CD4-positive, alpha-beta T cell (primary cell): Measurements from ENCODE around the gene SKP1. TPM values are rescaled to one million over a fixed set of nuclear protein-coding genes. Genes with fewer than 3 reads are reported as not detected.
A peak's percentile ranks its signal among the peaks of the same experiment; 100 is the strongest.

Experiments used
- ATAC-seq: fragments of 200-7000 bp; cut with Tn5 transposase; one replicate; pipeline ENCODE4 v1.10.0; 2022; ENCODE audit warnings: mild to moderate bottlenecking; ENCODE audit not compliant: poor library complexity
- CTCF ChIA-PET: fragments of 350-600 bp; sonication (Branson Sonifier 250); formaldehyde crosslinking; loops from one replicate; lab custom pipeline; 2021; ENCODE audit warnings: antibody characterized with exemption, inconsistent platforms; lab: Charles Lee
- POLR2A ChIA-PET: fragments of 350-600 bp; sonication (Branson Sonifier 250); formaldehyde crosslinking; loops from one replicate; lab custom pipeline; 2021; ENCODE audit warnings: antibody characterized with exemption, inconsistent platforms; lab: Charles Lee
- DNase-seq, 14 experiments: peaks; one replicate each; pipeline ENCODE4 v3.0.0-alpha.2; 2013 to 2020; ENCODE audit warnings: mixed read lengths in 2 of 14
- H3K27ac ChIP-seq, 2 donors: one replicate each; pipeline versions ENCODE4 v1.5.1 to v1.7.0; 2013; ENCODE audit warnings: low read length in 2 of 2, low read depth in 1 of 2, mild to moderate bottlenecking in 1 of 2
- H3K27me3 ChIP-seq, 2 experiments: 1 replicate in 1 of 2; 2 replicates in 1 of 2; pipeline versions ENCODE4 v1.6.1 to v1.7.0; 2013; ENCODE audit warnings: low read length in 2 of 2, control low read depth in 1 of 2, mild to moderate bottlenecking in 1 of 2, moderate library complexity in 1 of 2; ENCODE audit not compliant: insufficient read depth in 2 of 2, control insufficient read depth in 1 of 2
- H3K36me3 ChIP-seq: one replicate; pipeline ENCODE4 v1.6.1; 2013; ENCODE audit warnings: low read length, control low read depth; ENCODE audit not compliant: insufficient read depth
- H3K4me1 ChIP-seq: one replicate; pipeline ENCODE4 v1.6.1; 2013; ENCODE audit warnings: low read length, control low read depth; ENCODE audit not compliant: insufficient read depth
- H3K4me3 ChIP-seq: one replicate; pipeline ENCODE4 v1.5.1; 2013; ENCODE audit warnings: mild to moderate bottlenecking, low read length, moderate library complexity
- H3K9me3 ChIP-seq, 2 experiments: 1 replicate in 1 of 2; 2 replicates in 1 of 2; pipeline versions ENCODE4 v1.6.1 to v1.7.0; 2013; ENCODE audit warnings: low read length in 2 of 2, mild to moderate bottlenecking in 2 of 2, control low read depth in 1 of 2, moderate library complexity in 1 of 2; ENCODE audit not compliant: control insufficient read depth in 1 of 2, insufficient read depth in 1 of 2
- H3K27ac Mint-ChIP-seq: one replicate; pipeline ENCODE4 v1.8.0; 2020; ENCODE audit warnings: mixed read lengths
- H3K27me3 Mint-ChIP-seq: one replicate; pipeline ENCODE4 v1.8.0; 2021; ENCODE audit warnings: mixed read lengths
- H3K36me3 Mint-ChIP-seq: one replicate; pipeline ENCODE4 v1.8.0; 2021; ENCODE audit warnings: low read depth, mixed read lengths
- H3K4me1 Mint-ChIP-seq: one replicate; pipeline ENCODE4 v1.8.0; 2021; ENCODE audit warnings: low read depth, mixed read lengths
- H3K4me3 Mint-ChIP-seq: one replicate; pipeline ENCODE4 v1.8.0; 2020; ENCODE audit warnings: mild to moderate bottlenecking, mixed read lengths
- H3K9me3 Mint-ChIP-seq: one replicate; pipeline ENCODE4 v1.8.0; 2020; ENCODE audit warnings: mixed read lengths
- intact Hi-C, 2 experiments: fragments of 100-400 bp; cut with DNase I in 1 of 2; cut with micrococcal nuclease in 1 of 2; formaldehyde crosslinking; loops; one replicate each; pipeline versions ENCODE4 v1.15.1 to v1.9.0; 2023 to 2025; cut with DNase I, micrococcal nuclease
- total RNA-seq, 174 experiments: library from RNA in 2 of 174; stranded (reverse) in 2 of 174; gene quantifications; one replicate each; pipeline ENCODE4 v1.2.3 and lab custom pipeline; 2021 to 2026
- TF ChIP-seq, protein P1 (sequence below): fragments of 200-600 bp; IDR thresholded peaks from one replicate; pipeline ENCODE4 v1.8.0; 2022; ENCODE audit warnings: antibody characterized with exemption, mild to moderate bottlenecking

SKP1 gene
- total RNA-seq, 2 experiments from 2014 or later, result 303 to 314 TPM

DNA sequence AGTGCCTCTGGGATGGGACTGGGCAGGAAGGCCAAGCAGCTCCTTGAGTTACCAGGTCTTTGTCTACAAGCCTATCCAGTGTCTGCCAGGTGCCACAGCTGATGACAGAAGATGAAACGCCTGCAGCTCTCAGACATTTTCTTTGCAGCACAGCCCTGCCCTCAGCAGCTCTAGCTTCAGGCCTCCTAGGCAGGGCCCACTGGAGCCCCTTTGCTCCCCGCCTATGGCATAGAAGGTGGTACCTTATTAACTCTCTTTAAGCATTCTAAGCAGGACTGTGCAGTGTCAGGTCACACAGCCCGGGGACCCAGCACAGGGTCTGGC, 1.3 kb upstream of the SKP1 start:
- ChIA-PET CTCF (interaction anchor here (1.3 kb wide), 1 partner anchor 409 kb away, joined by 4 read pairs; no protein-coding TSS in a partner anchor), POLR2A (interaction anchor here (1.4 to 10.9 kb wide), 9 partner anchors 10 to 173 kb away, joined by 4 to 142 read pairs (median 8); partner anchors contain the start of genes PPP2CA and VDAC1)
- peaks cover 9% of the 10 kb centered on the region for H3K36me3 ChIP-seq
- H3K27me3 Mint-ChIP-seq, result no peaks in the 10 kb centered on the region
- H3K9me3 Mint-ChIP-seq, result no peaks in the 10 kb centered on the region
- H3K27ac Mint-ChIP-seq, result peak overlapping the region; percentile 98
- no peak overlapping the region for H3K27ac ChIP-seq
- intact Hi-C loops, result loop anchor here in 1 of 2 experiments (5.0 to 10.0 kb wide), 2 partner anchors 347 to 559 kb away; partner anchors contain the start of genes CAMLG and JADE2
- no peak for ATAC-seq
- peaks cover 35% of the 10 kb centered on the region for H3K36me3 Mint-ChIP-seq
- no peaks in the 10 kb centered on the region for H3K9me3 ChIP-seq
- no peak for DNase-seq
- peaks cover 27% of the 10 kb centered on the region for H3K4me1 Mint-ChIP-seq
- no peaks in the 10 kb centered on the region for H3K27me3 ChIP-seq
- peaks cover 13% of the 10 kb centered on the region for H3K4me1 ChIP-seq
- TF ChIP-seq, protein P1, sequence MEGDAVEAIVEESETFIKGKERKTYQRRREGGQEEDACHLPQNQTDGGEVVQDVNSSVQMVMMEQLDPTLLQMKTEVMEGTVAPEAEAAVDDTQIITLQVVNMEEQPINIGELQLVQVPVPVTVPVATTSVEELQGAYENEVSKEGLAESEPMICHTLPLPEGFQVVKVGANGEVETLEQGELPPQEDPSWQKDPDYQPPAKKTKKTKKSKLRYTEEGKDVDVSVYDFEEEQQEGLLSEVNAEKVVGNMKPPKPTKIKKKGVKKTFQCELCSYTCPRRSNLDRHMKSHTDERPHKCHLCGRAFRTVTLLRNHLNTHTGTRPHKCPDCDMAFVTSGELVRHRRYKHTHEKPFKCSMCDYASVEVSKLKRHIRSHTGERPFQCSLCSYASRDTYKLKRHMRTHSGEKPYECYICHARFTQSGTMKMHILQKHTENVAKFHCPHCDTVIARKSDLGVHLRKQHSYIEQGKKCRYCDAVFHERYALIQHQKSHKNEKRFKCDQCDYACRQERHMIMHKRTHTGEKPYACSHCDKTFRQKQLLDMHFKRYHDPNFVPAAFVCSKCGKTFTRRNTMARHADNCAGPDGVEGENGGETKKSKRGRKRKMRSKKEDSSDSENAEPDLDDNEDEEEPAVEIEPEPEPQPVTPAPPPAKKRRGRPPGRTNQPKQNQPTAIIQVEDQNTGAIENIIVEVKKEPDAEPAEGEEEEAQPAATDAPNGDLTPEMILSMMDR, result no peak
- H3K4me3 ChIP-seq, result no peak overlapping the region
- H3K4me3 Mint-ChIP-seq, result peak overlapping the region; percentile 97

DNA sequence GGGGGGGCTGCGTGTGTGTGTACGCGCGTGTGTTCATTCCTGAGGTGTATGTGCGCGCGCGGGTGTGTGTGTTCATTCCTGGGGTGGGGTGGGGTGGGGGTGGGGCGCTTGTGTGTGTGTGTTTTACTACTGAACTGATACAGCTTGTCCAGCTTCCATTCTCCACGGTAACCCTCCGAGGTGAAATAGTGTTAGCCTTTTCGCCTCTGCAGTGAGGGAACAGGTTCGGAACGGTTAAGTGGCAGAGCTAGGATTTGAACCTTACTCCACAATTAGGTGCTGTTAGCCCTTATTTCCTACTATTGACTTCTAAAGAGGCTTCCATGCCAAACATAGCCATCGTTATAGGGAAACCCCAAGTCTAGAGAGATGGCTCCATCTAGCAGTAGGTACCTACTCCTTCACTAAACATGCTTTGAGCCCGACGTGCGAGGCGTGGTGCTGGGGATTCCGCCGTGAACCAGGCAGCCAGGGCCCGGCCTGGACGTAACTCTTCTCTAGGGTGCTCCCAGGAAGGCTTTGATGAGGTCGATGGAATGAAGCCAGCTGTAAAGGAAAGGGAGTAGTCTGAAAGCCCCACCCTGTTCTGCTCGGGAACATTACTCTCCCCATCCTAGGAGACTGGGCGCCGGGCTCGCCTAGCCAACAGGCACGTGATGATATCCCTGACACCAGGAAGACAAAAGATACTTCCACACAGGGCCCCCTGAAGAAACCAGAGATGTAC, 782 bp upstream of the SKP1 start:
- no peaks in the 10 kb centered on the region for H3K27me3 Mint-ChIP-seq
- CTCF ChIA-PET, result interaction anchor here (1.3 to 1.6 kb wide), 3 partner anchors 14 to 410 kb away, joined by 3 to 8 read pairs (median 4); no protein-coding TSS in a partner anchor
- DNase-seq, result peak in 1 of 14 experiments; percentile 58

DNA sequence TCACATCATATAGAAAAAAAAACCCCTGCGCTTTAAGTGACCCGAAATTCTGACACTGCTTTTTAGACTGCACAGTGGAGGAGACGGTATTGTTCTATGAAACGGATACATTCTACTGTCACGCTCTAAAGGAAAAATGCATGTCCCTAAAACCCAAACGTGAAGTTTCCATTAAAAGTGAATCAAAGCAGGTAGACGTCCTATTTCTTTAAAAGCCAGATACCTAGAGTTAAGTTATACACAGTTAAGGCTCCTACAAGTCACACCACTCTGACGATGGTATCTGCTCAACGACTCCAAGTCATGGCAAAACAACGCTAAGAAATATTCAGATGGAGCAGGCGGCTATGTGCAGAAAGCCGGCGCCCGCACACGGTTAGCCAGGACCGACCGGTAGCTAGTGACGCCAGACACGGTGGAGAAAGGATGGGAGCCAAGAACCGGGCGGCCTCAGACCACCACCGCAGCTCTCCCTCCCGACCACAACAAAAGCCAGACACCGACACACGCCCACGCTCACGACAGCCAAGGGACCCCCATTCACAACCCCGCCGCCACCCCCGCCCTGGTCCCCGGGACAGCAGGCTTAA, 734 bp downstream of the SKP1 start:
- H3K9me3 Mint-ChIP-seq, result no peaks in the 10 kb centered on the region
- Histone ChIP-seq H3K36me3 (peaks cover 25% of the 10 kb centered on the region), H3K9me3 (no peaks in the 10 kb centered on the region), H3K4me1 (peaks cover 19% of the 10 kb centered on the region), H3K27ac (peak overlapping the region; percentile 98 to 99), H3K4me3 (peak overlapping the region; percentile 98), H3K27me3 (no peaks in the 10 kb centered on the region)
- H3K4me1 Mint-ChIP-seq, result peaks cover 43% of the 10 kb centered on the region
- ChIA-PET CTCF (interaction anchor here (1.1 to 1.6 kb wide), 3 partner anchors 16 to 136 kb away, joined by 3 to 8 read pairs (median 3); no protein-coding TSS in a partner anchor), POLR2A (interaction anchor here (0.5 to 10.9 kb wide), 24 partner anchors 11 to 729 kb away, joined by 3 to 142 read pairs (median 8); partner anchors contain the start of genes JADE2, PCBD2, PPP2CA and TCF7)
- ATAC-seq (peak; percentile 10), DNase-seq (peak in 5 of 14 experiments; percentile 7 to 75 (median 34))
- H3K27ac Mint-ChIP-seq, result peak overlapping the region; percentile 98
- peaks cover 54% of the 10 kb centered on the region for H3K36me3 Mint-ChIP-seq
- H3K27me3 Mint-ChIP-seq, result no peaks in the 10 kb centered on the region
- TF ChIP-seq, protein P1, result no peak
- peak overlapping the region; percentile 97 for H3K4me3 Mint-ChIP-seq
- intact Hi-C loops, result loop anchor here (2.0 to 10.0 kb wide), 4 partner anchors 51 to 561 kb away; partner anchors contain the start of genes PPP2CA (in 2 of the 2), CAMLG (in 1 of the 2), JADE2 (in 1 of the 2) and UBE2B (in 1 of the 2)

More for the DNA sequence above, 782 bp upstream of the SKP1 start:
- peak; percentile 35 for ATAC-seq
- H3K36me3 Mint-ChIP-seq, result peaks cover 39% of the 10 kb centered on the region
- peak overlapping the region; percentile 98 to 99 for H3K27ac ChIP-seq
- peak overlapping the region; percentile 98 for H3K4me3 ChIP-seq
- intact Hi-C loops, result loop anchor here (2.0 to 10.0 kb wide), 4 partner anchors 49 to 560 kb away; partner anchors contain the start of genes PPP2CA (in 2 of the 2), CAMLG (in 1 of the 2), JADE2 (in 1 of the 2) and UBE2B (in 1 of the 2)
- peaks cover 17% of the 10 kb centered on the region for H3K4me1 ChIP-seq
- H3K27me3 ChIP-seq, result no peaks in the 10 kb centered on the region
- no peaks in the 10 kb centered on the region for H3K9me3 Mint-ChIP-seq
- peaks cover 29% of the 10 kb centered on the region for H3K4me1 Mint-ChIP-seq
- H3K9me3 ChIP-seq, result no peaks in the 10 kb centered on the region
- peak overlapping the region; percentile 98 for H3K27ac Mint-ChIP-seq
- peak overlapping the region; percentile 97 for H3K4me3 Mint-ChIP-seq
- TF ChIP-seq, protein P1, result no peak
- POLR2A ChIA-PET, result interaction anchor here (0.5 to 10.9 kb wide), 43 partner anchors 9 to 728 kb away, joined by 3 to 142 read pairs (median 5); partner anchors contain the start of genes CDKN2AIPNL, JADE2, PCBD2 and PPP2CA
- peaks cover 11% of the 10 kb centered on the region for H3K36me3 ChIP-seq
